H1 (cell line): Measurements from ENCODE around the gene KSR2. TPM values are rescaled to one million over a fixed set of nuclear protein-coding genes. Genes with fewer than 3 reads are reported as not detected.

ENCODE experiments used
- CTCF ChIA-PET: fragments of 300-600 bp; sonication (Branson Sonifier 250); formaldehyde crosslinking; loops from one replicate; lab custom pipeline; 2021; ENCODE audit not compliant: partially characterized antibody; lab: Charles Lee
- POLR2A ChIA-PET: fragments of 300-600 bp; sonication (Branson Sonifier 250); formaldehyde crosslinking; loops from one replicate; lab custom pipeline; 2021; ENCODE audit warnings: inconsistent platforms; ENCODE audit not compliant: partially characterized antibody; lab: Charles Lee
- DNase-seq, 2 experiments: peaks; one replicate each; pipeline versions ENCODE4 v3.0.0 to v3.0.0-alpha.2; 2010 to 2022; ENCODE audit warnings: low spot score in 2 of 2, low read depth in 1 of 2, mixed read lengths in 1 of 2
- FAIRE-seq: peaks from 2 replicates; lab custom pipeline; 2011; peaks lifted over from hg19 to GRCh38; lab: Jason Lieb, UNC
- H2AFZ ChIP-seq: 2 replicates; pipeline ENCODE4 v1.8.1; 2012; ENCODE audit warnings: low read length, inconsistent platforms
- H2AK5ac ChIP-seq: 2 replicates; pipeline ENCODE4 v1.6.1; 2013; ENCODE audit warnings: low read depth, low read length
- H2BK120ac ChIP-seq: replicated peaks from 2 replicates; pipeline ENCODE3; 2013; ENCODE audit warnings: low read depth, low read length, inconsistent platforms
- H2BK12ac ChIP-seq: 2 replicates; pipeline ENCODE4 v1.6.1; 2013; ENCODE audit warnings: low read depth, low read length
- H2BK15ac ChIP-seq: 2 replicates; pipeline ENCODE4 v1.6.1; 2013; ENCODE audit warnings: low read length
- H2BK20ac ChIP-seq: 2 replicates; pipeline ENCODE4 v1.6.1; 2013; ENCODE audit warnings: low read length
- H2BK5ac ChIP-seq: 2 replicates; pipeline ENCODE4 v1.6.1; 2013; ENCODE audit warnings: low read depth, low read length
- H3K14ac ChIP-seq: 2 replicates; pipeline ENCODE4 v1.6.1; 2013; ENCODE audit warnings: inconsistent platforms; ENCODE audit not compliant: insufficient read length
- H3K18ac ChIP-seq: 2 replicates; pipeline ENCODE4 v1.6.1; 2013; ENCODE audit warnings: low read length; ENCODE audit errors: extremely low read depth
- H3K23ac ChIP-seq: 2 replicates; pipeline ENCODE4 v1.6.1; 2013; ENCODE audit warnings: inconsistent platforms; ENCODE audit not compliant: insufficient read length
- H3K23me2 ChIP-seq: 2 replicates; pipeline ENCODE4 v1.6.1; 2013; ENCODE audit warnings: low read depth, low read length
- H3K27ac ChIP-seq: 2 replicates; pipeline ENCODE4 v1.6.1; 2011; ENCODE audit warnings: low read depth, low read length, inconsistent platforms
- H3K27me3 ChIP-seq, 4 experiments: replicated peaks in 1 of 4; 1 replicate in 1 of 4; 2 replicates in 3 of 4; pipeline versions ENCODE4 v1.6.1 to v1.8.1; 2011 to 2013; ENCODE audit warnings: low read length in 3 of 4, mild to moderate bottlenecking in 3 of 4, inconsistent platforms in 2 of 4, mixed read lengths in 2 of 4, moderate library complexity in 1 of 4; ENCODE audit not compliant: control insufficient read depth in 3 of 4, insufficient read depth in 3 of 4; ENCODE audit errors: extremely low read depth in 1 of 4
- H3K36me3 ChIP-seq, 4 experiments: 2 replicates each; pipeline versions ENCODE4 v1.6.1 to v1.8.1; 2011 to 2013; ENCODE audit warnings: mild to moderate bottlenecking in 4 of 4, low read length in 3 of 4, moderate library complexity in 2 of 4, control low read depth in 1 of 4, inconsistent platforms in 1 of 4; ENCODE audit not compliant: insufficient read depth in 4 of 4, control insufficient read depth in 2 of 4
- H3K4ac ChIP-seq: replicated peaks from 2 replicates; pipeline ENCODE3; 2013; ENCODE audit warnings: low read length, low read depth, mixed read lengths, inconsistent platforms; ENCODE audit not compliant: insufficient read length
- H3K4me1 ChIP-seq, 4 experiments: replicated peaks in 1 of 4; 1 replicate in 1 of 4; 2 replicates in 3 of 4; pipeline versions ENCODE4 v1.6.1 to v1.8.1; 2011 to 2013; ENCODE audit warnings: low read length in 3 of 4, inconsistent platforms in 2 of 4, mixed read lengths in 1 of 4; ENCODE audit not compliant: insufficient read depth in 4 of 4, control insufficient read depth in 3 of 4
- H3K4me2 ChIP-seq, 2 experiments: 2 replicates each; pipeline versions ENCODE4 v1.6.1 to v1.8.1; 2011 to 2013; ENCODE audit warnings: low read depth in 2 of 2, low read length in 2 of 2, control low read depth in 1 of 2, inconsistent platforms in 1 of 2, mild to moderate bottlenecking in 1 of 2; ENCODE audit not compliant: insufficient read depth in 1 of 2
- H3K4me3 ChIP-seq, 4 experiments: fragments of 200-600, 300-600 bp in 1 of 4; sonication (generic), shearing (Covaris generic), sonication (Bioruptor Twin) in 1 of 4; 2 replicates each; pipeline versions ENCODE4 v1.5.1 to v1.8.1; 2011 to 2016; ENCODE audit warnings: low read length in 4 of 4, low read depth in 3 of 4, control low read depth in 2 of 4, inconsistent platforms in 2 of 4, mild to moderate bottlenecking in 2 of 4, mixed read lengths in 1 of 4, moderate library complexity in 1 of 4; ENCODE audit not compliant: insufficient read depth in 2 of 4; ENCODE audit errors: extremely low read depth in 1 of 4
- H3K56ac ChIP-seq: replicated peaks from 2 replicates; pipeline ENCODE3; 2013; ENCODE audit warnings: low read depth, mild to moderate bottlenecking, mixed read lengths, low read length, inconsistent platforms; ENCODE audit not compliant: insufficient read length
- H3K79me1 ChIP-seq: 2 replicates; pipeline ENCODE4 v1.6.1; 2013; ENCODE audit warnings: low read depth, low read length, control low read depth
- H3K79me2 ChIP-seq, 2 experiments: 2 replicates each; pipeline versions ENCODE4 v1.6.1 to v1.8.1; 2012 to 2013; ENCODE audit warnings: low read length in 2 of 2, mild to moderate bottlenecking in 2 of 2, inconsistent platforms in 1 of 2; ENCODE audit not compliant: insufficient read depth in 2 of 2, control insufficient read depth in 1 of 2
- H3K9ac ChIP-seq, 4 experiments: replicated peaks in 1 of 4; 1 replicate in 1 of 4; 2 replicates in 3 of 4; pipeline versions ENCODE4 v1.6.1 to v1.8.1; 2011 to 2013; ENCODE audit warnings: low read depth in 3 of 4, low read length in 3 of 4, control low read depth in 2 of 4, mild to moderate bottlenecking in 2 of 4, moderate library complexity in 2 of 4, inconsistent platforms in 1 of 4; ENCODE audit errors: extremely low read depth in 1 of 4
- H3K9me3 ChIP-seq, 2 experiments: 2 replicates each; pipeline versions ENCODE4 v1.6.1 to v1.8.1; 2012 to 2013; ENCODE audit warnings: mild to moderate bottlenecking in 2 of 2, moderate library complexity in 2 of 2, control low read depth in 1 of 2, inconsistent platforms in 1 of 2, low read depth in 1 of 2, low read length in 1 of 2, mixed read lengths in 1 of 2; ENCODE audit not compliant: insufficient read depth in 2 of 2
- H4K20me1 ChIP-seq, 2 experiments: replicated peaks in 1 of 2; 2 replicates each; pipeline versions ENCODE3 to v1.8.1; 2011 to 2013; ENCODE audit warnings: inconsistent platforms in 2 of 2, low read length in 2 of 2, mild to moderate bottlenecking in 1 of 2; ENCODE audit not compliant: insufficient read depth in 2 of 2, control insufficient read depth in 1 of 2
- H4K5ac ChIP-seq: 2 replicates; pipeline ENCODE4 v1.6.1; 2013; ENCODE audit warnings: low read length, low read depth, mixed read lengths, inconsistent platforms; ENCODE audit not compliant: insufficient read length
- H4K8ac ChIP-seq: 2 replicates; pipeline ENCODE4 v1.8.0; 2013; ENCODE audit warnings: mild to moderate bottlenecking, moderate library complexity, low read length, inconsistent platforms; ENCODE audit not compliant: insufficient read depth; ENCODE audit errors: extremely low read depth
- H4K91ac ChIP-seq: replicated peaks from 2 replicates; pipeline ENCODE3; 2013; ENCODE audit warnings: low read length, mixed read lengths, inconsistent platforms; ENCODE audit not compliant: insufficient read length
- BCL11A ChIP-seq, 2 experiments: IDR thresholded peaks; one replicate each; pipeline ENCODE4 v1.6.1; 2011; ENCODE audit warnings: low read depth in 2 of 2, low read length in 2 of 2, mild to moderate bottlenecking in 2 of 2
- CTBP2 ChIP-seq: IDR thresholded peaks from 2 replicates; pipeline ENCODE4 v1.7.0; 2011; ENCODE audit warnings: borderline replicate concordance, mild to moderate bottlenecking, moderate library complexity, mixed read lengths, low read length; ENCODE audit not compliant: insufficient read depth, insufficient read length
- GTF2F1 ChIP-seq: IDR thresholded peaks from 2 replicates; pipeline ENCODE4 v1.6.1; 2012; ENCODE audit warnings: low read depth, low read length, improper control_type of control experiment, borderline replicate concordance
- MAFK ChIP-seq: IDR thresholded peaks from 2 replicates; pipeline ENCODE4 v1.6.1; 2012; ENCODE audit warnings: low read depth, mild to moderate bottlenecking, improper control_type of control experiment, low read length
- RAD21 ChIP-seq, 2 experiments: IDR thresholded peaks in 1 of 2; conservative IDR thresholded peaks in 1 of 2; 2 replicates each; pipeline ENCODE4 v1.6.1; 2011; ENCODE audit warnings: low read depth in 2 of 2, low read length in 2 of 2, improper control_type of control experiment in 1 of 2, inconsistent platforms in 1 of 2, mild to moderate bottlenecking in 1 of 2, moderate library complexity in 1 of 2
- RFX5 ChIP-seq: IDR thresholded peaks from 2 replicates; pipeline ENCODE4 v1.6.1; 2011; ENCODE audit warnings: low read depth, low read length, improper control_type of control experiment, borderline replicate concordance
- SP1 ChIP-seq: IDR thresholded peaks from 2 replicates; pipeline ENCODE4 v1.6.1; 2011; ENCODE audit warnings: low read depth, low read length
- TCF12 ChIP-seq: IDR thresholded peaks from 2 replicates; pipeline ENCODE4 v1.6.1; 2011; ENCODE audit warnings: low read depth, mild to moderate bottlenecking, low read length
- WGBS, 2 experiments: shearing (Covaris generic) in 1 of 2; methylation state at CpG; one replicate each; pipeline versions ENCODE4 v1.1.6 to v1.1.7; 2013 to 2015; ENCODE audit warnings: low lambda C conversion rate in 2 of 2, mixed read lengths in 2 of 2, inconsistent platforms in 1 of 2, low coverage in 1 of 2, missing lambda C conversion rate in 1 of 2; ENCODE audit not compliant: insufficient replicate concordance in 2 of 2, insufficient coverage in 1 of 2, insufficient read length in 1 of 2; ENCODE audit errors: extremely low coverage in 1 of 2, missing lambda C conversion rate in 1 of 2; 5-methylcytosine and 5-hydroxymethylcytosine counted together
- polyA plus RNA-seq, 7 experiments: library from polyadenylated mRNA; depleted of rRNA in 3 of 7; stranded (reverse) in 5 of 7; unstranded in 2 of 7; fragments of >200 nt in 5 of 7; fragments of 200-250 nt in 2 of 7; gene quantifications; 1 replicate in 5 of 7; 2 replicates in 1 of 7; 4 replicates in 1 of 7; pipeline versions ENCODE4 v1.2.1 to v1.2.3, GENCODE V29; 2011 to 2013; ENCODE audit warnings: missing spikeins in 2 of 7, mixed read lengths in 2 of 7
- total RNA-seq: library from RNA; stranded (reverse); fragmentation: NEBNext Ultra II Directional; extraction: Animal tissue kit (Norgen Biotek cat#: 25700); gene quantifications from 2 replicates; pipeline ENCODE4 v1.2.1, GENCODE V29; 2021

KSR2 gene
- total and polyA plus RNA-seq, 2 of the 8 experiments (the other 6 are each of a cell fraction or from before 2014, with no cell fraction given), result 0.74 to 2.2 TPM

DNA sequence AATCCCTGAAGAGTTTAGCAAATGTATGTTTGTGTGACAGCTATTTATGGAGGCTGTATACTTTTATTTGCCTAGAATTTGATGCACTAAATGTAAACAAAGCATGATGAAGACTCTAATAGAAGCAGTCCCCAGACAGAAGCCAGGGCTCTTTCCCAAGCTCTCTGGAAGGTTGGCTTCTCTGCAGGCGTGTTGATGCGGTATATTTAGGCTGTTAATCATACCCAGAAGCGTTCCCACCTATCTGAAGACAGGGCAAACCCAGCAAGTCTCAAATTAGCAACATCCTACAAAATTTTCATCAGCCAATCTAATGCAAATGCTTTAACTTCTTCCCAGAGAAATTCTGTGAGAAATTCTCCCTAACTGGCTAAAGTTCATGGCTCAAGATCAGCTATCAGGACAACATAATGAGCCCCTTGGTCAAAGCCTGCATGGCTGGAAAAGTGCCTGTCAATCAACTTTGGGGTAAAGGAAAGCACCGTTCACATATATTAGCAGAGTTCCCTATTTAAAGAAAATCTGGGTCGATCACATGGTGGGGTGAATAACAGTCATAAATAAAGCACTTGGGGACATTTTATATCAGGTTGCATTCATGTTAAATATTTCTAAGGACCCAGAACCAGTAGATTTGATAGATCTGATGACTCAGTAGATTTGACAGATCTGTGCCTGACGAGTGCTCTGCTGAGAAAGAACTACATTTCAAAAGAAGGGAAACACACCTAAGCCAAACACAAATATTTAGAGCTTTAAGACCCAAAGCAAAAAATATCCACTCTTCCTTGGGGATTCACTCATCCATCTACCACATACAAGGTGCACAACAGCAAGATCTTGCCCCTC, 46.6 kb downstream of the KSR2 start:
- H4K20me1 ChIP-seq, result no peaks in the 10 kb centered on the region
- H2BK20ac ChIP-seq, result no peak overlapping the region
- H3K27ac ChIP-seq, result no peak overlapping the region
- no peaks in the 10 kb centered on the region for H3K36me3 ChIP-seq
- ChIA-PET CTCF (interaction anchor here (0.6 to 1.5 kb wide), 5 partner anchors 11 to 247 kb away, joined by 3 to 4 read pairs (median 4); no protein-coding TSS in a partner anchor), POLR2A (interaction anchor here (1.7 kb wide), 1 partner anchor 47 kb away, joined by 5 read pairs; the partner anchor contains the start of gene KSR2)
- no peak overlapping the region for H3K23ac ChIP-seq
- H3K79me2 ChIP-seq, result no peaks in the 10 kb centered on the region
- H4K5ac ChIP-seq, result no peak overlapping the region
- H3K4ac ChIP-seq, result no peak overlapping the region
- H3K18ac ChIP-seq, result no peak overlapping the region
- DNase-seq (no peak), FAIRE-seq (no peak)
- H3K27me3 ChIP-seq, result no peaks in the 10 kb centered on the region
- no peak overlapping the region for H2BK5ac ChIP-seq
- H3K4me2 ChIP-seq, result no peak overlapping the region
- no peak overlapping the region for H2BK120ac ChIP-seq
- H4K8ac ChIP-seq, result no peak overlapping the region
- no peak overlapping the region for H2AFZ ChIP-seq
- H3K56ac ChIP-seq, result no peak overlapping the region
- no peak overlapping the region for H3K14ac ChIP-seq
- H3K9ac ChIP-seq, result no peak overlapping the region
- H2AK5ac ChIP-seq, result no peak overlapping the region
- WGBS, 2 experiments, result 85% methylated on average over 6 of the region's 6 CpGs; no CpG with 5 or more reads in 1 of the 2 experiments
- no peaks in the 10 kb centered on the region; the same call in 1 of the 2 replicates for H3K79me1 ChIP-seq
- no peaks in the 10 kb centered on the region for H3K9me3 ChIP-seq
- no peak overlapping the region for H2BK15ac ChIP-seq
- H4K91ac ChIP-seq, result no peak overlapping the region
- no peak overlapping the region for H3K4me3 ChIP-seq
- no peak for TF ChIP-seq TCF12
- TF ChIP-seq RAD21 (IDR thresholded peaks at IDR 0.05 in 1 of 2, conservative IDR thresholded peaks at IDR 0.05 in 1 of 2; ENCODE audit: low read depth in 2 of 2, low read length in 2 of 2), result no peak
- no peak for TF ChIP-seq BCL11A (IDR thresholded peaks at IDR 0.05; ENCODE audit: low read depth in 2 of 2, low read length in 2 of 2)
- TF ChIP-seq CTBP2, result no peak
- TF ChIP-seq MAFK, result no peak
- TF ChIP-seq RFX5, result no peak
- no peak for TF ChIP-seq SP1
- TF ChIP-seq GTF2F1, result no peak
- H2BK12ac ChIP-seq, result no peak overlapping the region
- H3K4me1 ChIP-seq, result no peaks in the 10 kb centered on the region
- no peaks in the 10 kb centered on the region for H3K23me2 ChIP-seq
